ENCODE results near the gene COPS7B.

Gene COPS7B

DNA sequence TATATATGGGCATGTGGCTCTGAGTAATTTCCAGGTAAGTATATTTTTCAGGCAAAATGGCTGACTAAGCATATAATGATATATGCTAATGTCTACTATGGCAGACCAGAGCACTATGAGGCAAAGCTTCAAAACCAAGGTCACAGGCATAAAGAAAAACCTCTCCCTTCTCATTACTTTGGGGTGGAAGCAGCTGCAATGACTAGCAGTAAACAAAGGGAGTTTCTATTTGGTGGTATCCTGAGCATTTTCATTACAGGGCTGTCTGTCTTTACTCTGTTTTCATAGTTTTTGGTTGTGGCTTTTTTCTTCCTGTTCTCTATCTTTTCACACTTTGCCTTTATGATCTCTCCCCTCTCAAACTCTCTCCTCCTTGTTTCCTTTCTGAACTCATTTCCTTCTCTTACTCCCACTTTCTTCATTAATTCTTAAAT, 20.7 kb upstream of the COPS7B start:
- Histone ChIP-seq H3K9me3 (no peaks in the 10 kb centered on the region), H3K36me3 (no peaks in the 10 kb centered on the region), H3K27ac (no peak overlapping the region), H3K4me1 (ENCODE audit: control insufficient read depth in 1 of 2, insufficient read depth in 1 of 2, low read depth in 1 of 2, low read length in 1 of 2) (no peaks in the 10 kb centered on the region), H3K27me3 (no peaks in the 10 kb centered on the region), H3K4me3 (ENCODE audit: low read depth in 1 of 2, low read length in 1 of 2) (no peak overlapping the region)
- TF ChIP-seq, protein P1, sequence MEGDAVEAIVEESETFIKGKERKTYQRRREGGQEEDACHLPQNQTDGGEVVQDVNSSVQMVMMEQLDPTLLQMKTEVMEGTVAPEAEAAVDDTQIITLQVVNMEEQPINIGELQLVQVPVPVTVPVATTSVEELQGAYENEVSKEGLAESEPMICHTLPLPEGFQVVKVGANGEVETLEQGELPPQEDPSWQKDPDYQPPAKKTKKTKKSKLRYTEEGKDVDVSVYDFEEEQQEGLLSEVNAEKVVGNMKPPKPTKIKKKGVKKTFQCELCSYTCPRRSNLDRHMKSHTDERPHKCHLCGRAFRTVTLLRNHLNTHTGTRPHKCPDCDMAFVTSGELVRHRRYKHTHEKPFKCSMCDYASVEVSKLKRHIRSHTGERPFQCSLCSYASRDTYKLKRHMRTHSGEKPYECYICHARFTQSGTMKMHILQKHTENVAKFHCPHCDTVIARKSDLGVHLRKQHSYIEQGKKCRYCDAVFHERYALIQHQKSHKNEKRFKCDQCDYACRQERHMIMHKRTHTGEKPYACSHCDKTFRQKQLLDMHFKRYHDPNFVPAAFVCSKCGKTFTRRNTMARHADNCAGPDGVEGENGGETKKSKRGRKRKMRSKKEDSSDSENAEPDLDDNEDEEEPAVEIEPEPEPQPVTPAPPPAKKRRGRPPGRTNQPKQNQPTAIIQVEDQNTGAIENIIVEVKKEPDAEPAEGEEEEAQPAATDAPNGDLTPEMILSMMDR (IDR thresholded peaks at IDR 0.05): no peak

DNA sequence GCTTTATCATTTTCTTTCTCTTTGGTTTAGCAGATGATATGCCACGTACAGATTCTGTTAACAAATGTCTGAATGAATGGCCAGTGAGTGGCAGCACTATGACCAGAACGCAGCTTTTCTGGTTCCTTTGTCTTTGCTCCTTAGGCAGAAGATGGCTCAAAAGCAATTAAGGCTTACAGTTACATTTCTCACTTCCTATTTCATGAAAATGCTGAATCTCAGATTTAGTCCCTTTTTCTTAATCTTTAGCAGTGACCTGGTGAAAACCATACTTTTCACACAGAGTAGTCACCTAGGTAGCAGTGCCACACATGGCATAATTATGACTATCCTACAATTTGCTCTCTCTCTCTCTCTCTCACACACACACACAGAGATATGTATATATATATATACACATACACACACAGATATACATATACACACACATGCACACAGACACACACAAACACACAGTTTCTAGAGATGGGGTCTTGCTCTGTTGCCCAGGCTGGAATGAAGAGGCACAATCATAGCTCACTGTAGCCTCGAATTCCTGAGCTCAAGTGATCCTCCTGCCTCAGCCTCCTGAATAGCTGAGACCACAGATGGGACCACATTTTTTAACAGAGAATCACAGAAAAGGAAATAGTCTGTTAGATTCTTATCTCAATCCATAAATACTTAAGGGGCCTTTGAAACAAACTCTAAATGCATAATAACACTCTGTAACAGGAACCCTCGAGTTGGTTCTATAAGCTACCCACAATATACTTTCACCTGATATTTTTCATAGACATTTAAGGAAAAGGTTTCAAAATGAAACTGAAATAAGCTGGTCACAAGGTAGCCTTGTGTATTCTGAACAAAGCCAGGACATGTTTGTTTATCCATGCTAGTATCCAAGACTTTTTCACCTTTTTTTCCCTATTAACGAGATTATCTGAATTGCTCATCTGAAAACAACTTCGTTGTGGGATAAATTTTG, 16.8 kb upstream of the COPS7B start:
- Histone ChIP-seq H3K4me1 (ENCODE audit: control insufficient read depth in 1 of 2, insufficient read depth in 1 of 2, low read depth in 1 of 2, low read length in 1 of 2) (no peaks in the 10 kb centered on the region), H3K27ac (no peak overlapping the region), H3K27me3 (no peaks in the 10 kb centered on the region), H3K4me3 (ENCODE audit: low read depth in 1 of 2, low read length in 1 of 2) (no peak overlapping the region), H3K36me3 (no peaks in the 10 kb centered on the region), H3K9me3 (no peaks in the 10 kb centered on the region)
- TF ChIP-seq, protein P1 (IDR thresholded peaks at IDR 0.05): no peak

DNA sequence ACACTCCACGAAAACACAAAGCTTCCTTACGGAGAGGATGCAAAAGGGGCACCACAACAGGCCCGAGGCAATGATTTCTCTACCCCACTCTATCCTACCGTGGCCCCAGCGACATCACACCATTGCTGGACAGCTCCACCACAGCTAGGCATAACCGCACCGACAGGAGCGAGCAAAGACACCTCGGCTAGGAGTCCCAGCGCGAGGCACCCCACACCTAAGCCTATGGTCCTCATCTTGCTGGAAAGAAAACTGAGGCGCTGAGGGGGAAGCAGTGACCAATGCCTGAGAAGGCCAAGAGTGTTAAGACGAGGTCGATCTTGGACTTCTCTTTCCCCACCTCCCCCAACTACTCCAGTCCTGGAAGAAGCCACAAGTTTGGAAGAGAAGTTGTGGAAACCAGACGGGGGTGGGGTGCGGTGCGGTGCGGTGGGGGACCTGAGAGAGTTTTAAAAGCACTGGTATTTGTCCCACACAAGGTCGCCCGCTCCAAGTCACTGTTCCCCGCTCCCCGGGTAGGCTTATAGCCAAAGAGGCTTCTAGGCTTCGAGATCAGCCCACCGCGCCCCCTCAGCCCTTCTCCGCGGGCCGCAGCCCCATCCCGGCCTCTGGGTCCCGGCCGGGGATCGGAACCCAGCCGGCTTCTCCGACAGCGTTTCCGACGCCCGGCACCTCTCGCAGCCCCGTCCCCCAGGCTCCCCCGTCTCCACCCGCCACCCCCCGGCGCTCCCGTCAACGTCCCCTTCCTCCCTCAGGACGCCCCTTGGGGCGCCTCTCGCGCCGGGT, 5.9 kb upstream of the COPS7B start:
- Histone ChIP-seq H3K27ac (peak overlapping the region; percentile 73), H3K4me1 (ENCODE audit: control insufficient read depth in 1 of 2, insufficient read depth in 1 of 2, low read depth in 1 of 2, low read length in 1 of 2) (peaks cover 22 to 25% of the 10 kb centered on the region in 2 experiments), H3K27me3 (peaks cover 18% of the 10 kb centered on the region), H3K4me3 (ENCODE audit: low read depth in 1 of 2, low read length in 1 of 2) (peak overlapping the region; percentile 91 to 100), H3K9me3 (no peaks in the 10 kb centered on the region), H3K36me3 (no peaks in the 10 kb centered on the region)
- TF ChIP-seq, protein P1 (IDR thresholded peaks at IDR 0.05): no peak

DNA sequence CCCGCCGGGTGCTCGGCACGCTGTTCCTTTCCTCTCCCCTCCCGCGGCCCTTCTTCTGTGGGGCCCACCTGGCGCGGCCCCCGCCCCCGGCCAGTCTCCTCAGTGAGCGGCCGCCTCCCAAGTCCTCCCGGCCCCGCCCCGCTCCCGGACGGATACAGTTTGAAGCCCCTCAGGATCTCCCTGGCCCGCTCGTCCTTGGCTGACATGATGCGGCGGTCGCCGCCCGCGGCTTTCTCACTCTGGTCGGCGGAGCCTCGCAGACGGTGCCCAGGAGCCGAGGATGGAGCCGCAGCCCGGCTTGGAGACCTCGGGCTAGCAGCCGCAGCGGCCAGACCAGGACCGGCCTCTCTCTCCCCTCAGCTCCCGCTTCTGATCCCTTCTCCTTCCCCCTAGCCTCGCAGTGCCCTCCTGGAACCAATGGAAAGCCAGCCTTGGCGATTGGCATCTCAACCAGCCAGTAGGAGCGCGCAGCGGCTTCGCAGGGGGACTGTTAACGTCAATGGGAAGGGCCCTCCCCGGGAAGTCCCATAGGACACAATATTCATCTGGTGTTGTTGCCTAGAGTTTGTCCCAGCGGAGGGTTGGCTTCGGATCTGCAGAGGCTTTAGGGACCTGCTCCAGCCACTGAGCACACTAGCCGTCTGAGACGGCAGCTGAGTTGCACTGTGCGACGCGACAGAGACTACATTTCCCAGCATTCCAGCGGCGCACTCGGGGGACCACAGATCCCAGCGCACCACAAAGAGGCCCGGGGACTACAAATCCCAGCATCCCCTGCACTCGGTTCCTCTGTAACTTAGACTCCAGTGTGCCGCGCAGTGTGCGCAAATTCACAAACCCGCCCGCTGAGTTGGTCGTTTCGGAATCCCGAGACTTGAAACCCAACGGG, 5.1 kb upstream of the COPS7B start, which contains the start of gene PDE6D:
PDE6D (minus strand) TSS at position 374 of the 889 bp plus-strand sequence; CDS start at position 206, 168 bp downstream.
- Histone ChIP-seq H3K27ac (peak within 1 kb of the TSS; percentile 73), H3K4me1 (ENCODE audit: control insufficient read depth in 1 of 2, insufficient read depth in 1 of 2, low read depth in 1 of 2, low read length in 1 of 2) (peaks cover 25 to 30% of the 10 kb centered on the region in 2 experiments)

More for the DNA sequence above, 5.1 kb upstream of the COPS7B start, which contains the start of gene PDE6D:
- H3K4me3 ChIP-seq (ENCODE audit: low read depth in 1 of 2, low read length in 1 of 2): peak within 1 kb of the TSS; percentile 91 to 100
- H3K36me3 ChIP-seq: no peaks in the 10 kb centered on the region
- peaks cover 18% of the 10 kb centered on the region for H3K27me3 ChIP-seq
- H3K9me3 ChIP-seq: no peaks in the 10 kb centered on the region
- TF ChIP-seq, protein P1 (IDR thresholded peaks at IDR 0.05): peak; percentile 22
